Trophoblast cell (in vitro differentiated cells and primary cell): ENCODE results near the gene SEMA3C.

Experiments used
- DNase-seq, 2 donors: peaks; one replicate each; pipeline ENCODE4 v3.0.0-alpha.2; 2016
- H2AFZ ChIP-seq: 2 replicates; pipeline ENCODE4 v1.6.1; 2013; ENCODE audit warnings: low read length, moderate library complexity, mild to moderate bottlenecking; ENCODE audit not compliant: insufficient read depth, poor library complexity
- H2AK5ac ChIP-seq: 2 replicates; pipeline ENCODE4 v1.6.1; 2013; ENCODE audit warnings: mild to moderate bottlenecking, low read length
- H2BK120ac ChIP-seq: 2 replicates; pipeline ENCODE4 v1.6.1; 2013; ENCODE audit warnings: low read length, mild to moderate bottlenecking, moderate library complexity; ENCODE audit not compliant: insufficient read depth, poor library complexity
- H2BK12ac ChIP-seq: 2 replicates; pipeline ENCODE4 v1.6.1; 2013; ENCODE audit warnings: mild to moderate bottlenecking, low read length, moderate library complexity
- H2BK5ac ChIP-seq: 2 replicates; pipeline ENCODE4 v1.6.1; 2013; ENCODE audit warnings: low read length, low read depth, moderate library complexity, mild to moderate bottlenecking; ENCODE audit not compliant: poor library complexity
- H3K14ac ChIP-seq: 2 replicates; pipeline ENCODE4 v1.6.1; 2013; ENCODE audit warnings: mild to moderate bottlenecking, low read length
- H3K18ac ChIP-seq: 2 replicates; pipeline ENCODE4 v1.6.1; 2013; ENCODE audit warnings: mild to moderate bottlenecking, low read length
- H3K23ac ChIP-seq: 2 replicates; pipeline ENCODE4 v1.6.1; 2013; ENCODE audit warnings: low read length
- H3K27ac ChIP-seq: 2 replicates; pipeline ENCODE4 v1.5.1; 2013; ENCODE audit warnings: low read depth, mild to moderate bottlenecking, inconsistent platforms, low read length, moderate library complexity
- H3K27me3 ChIP-seq: 2 replicates; pipeline ENCODE4 v1.6.1; 2013; ENCODE audit warnings: inconsistent platforms, mild to moderate bottlenecking, low read length, moderate library complexity; ENCODE audit not compliant: insufficient read depth
- H3K36me3 ChIP-seq, 2 experiments: 1 replicate in 1 of 2; 2 replicates in 1 of 2; pipeline ENCODE4 v1.6.1; 2013; ENCODE audit warnings: low read length in 2 of 2, mild to moderate bottlenecking in 2 of 2, moderate library complexity in 1 of 2; ENCODE audit not compliant: insufficient read depth in 2 of 2, control insufficient read depth in 1 of 2
- H3K4ac ChIP-seq: 2 replicates; pipeline ENCODE4 v1.6.1; 2013; ENCODE audit warnings: low read depth, mild to moderate bottlenecking, low read length, moderate library complexity
- H3K4me1 ChIP-seq, 2 experiments: 1 replicate in 1 of 2; 2 replicates in 1 of 2; pipeline ENCODE4 v1.6.1; 2013; ENCODE audit warnings: low read length in 2 of 2, mild to moderate bottlenecking in 2 of 2, moderate library complexity in 1 of 2; ENCODE audit not compliant: insufficient read depth in 2 of 2, control insufficient read depth in 1 of 2
- H3K4me2 ChIP-seq: 2 replicates; pipeline ENCODE4 v1.6.1; 2013; ENCODE audit warnings: inconsistent platforms, mild to moderate bottlenecking, low read length, moderate library complexity
- H3K4me3 ChIP-seq: 2 replicates; pipeline ENCODE4 v1.5.1; 2013; ENCODE audit warnings: mild to moderate bottlenecking, low read depth, low read length, inconsistent platforms
- H3K79me1 ChIP-seq: one replicate; pipeline ENCODE4 v1.6.1; 2013; ENCODE audit warnings: low read length
- H3K79me2 ChIP-seq: 2 replicates; pipeline ENCODE4 v1.6.1; 2013; ENCODE audit warnings: low read length, mild to moderate bottlenecking; ENCODE audit not compliant: control insufficient read depth, insufficient read depth, poor library complexity
- H3K9ac ChIP-seq: 2 replicates; pipeline ENCODE4 v1.6.1; 2013; ENCODE audit warnings: mild to moderate bottlenecking, low read length
- H3K9me3 ChIP-seq: 2 replicates; pipeline ENCODE4 v1.6.1; 2013; ENCODE audit warnings: low read depth, mild to moderate bottlenecking, control low read depth, inconsistent platforms, low read length; ENCODE audit not compliant: insufficient read depth
- H4K12ac ChIP-seq: 2 replicates; pipeline ENCODE4 v1.6.1; 2013; ENCODE audit warnings: low read depth, mild to moderate bottlenecking, low read length, moderate library complexity
- H4K8ac ChIP-seq: 2 replicates; pipeline ENCODE4 v1.6.1; 2013; ENCODE audit warnings: low read depth, mild to moderate bottlenecking, low read length, moderate library complexity
- H4K91ac ChIP-seq: one replicate; pipeline ENCODE4 v1.6.1; 2013; ENCODE audit warnings: low read depth, mild to moderate bottlenecking, low read length, moderate library complexity
- WGBS: extraction: QIAGEN DNeasy Blood & Tissue Kit; methylation state at CpG from one replicate; pipeline ENCODE4 v1.1.7; 2013; ENCODE audit warnings: missing lambda C conversion rate; ENCODE audit not compliant: insufficient read length, insufficient coverage; ENCODE audit errors: extremely low coverage; 5-methylcytosine and 5-hydroxymethylcytosine counted together

Gene SEMA3C

GRCh38 chr7:80707318-80707717, 211.5 kb downstream of the SEMA3C start:
- no peak for DNase-seq
- H3K36me3 ChIP-seq: no peaks in the 10 kb centered on the region
- no peak overlapping the region for H4K8ac ChIP-seq
- no peak overlapping the region for H3K14ac ChIP-seq
- no peaks in the 10 kb centered on the region for H3K79me2 ChIP-seq
- H2BK12ac ChIP-seq: no peak overlapping the region
- no peak overlapping the region for H3K27ac ChIP-seq
- H3K4me3 ChIP-seq: no peak overlapping the region
- H3K4me2 ChIP-seq: no peak overlapping the region
- H3K27me3 ChIP-seq: no peaks in the 10 kb centered on the region
- WGBS: 100% methylated on average over 1 of the region's 1 CpG
- H3K9me3 ChIP-seq: no peaks in the 10 kb centered on the region
- H2BK120ac ChIP-seq: no peak overlapping the region
- no peak overlapping the region for H4K12ac ChIP-seq
- H4K91ac ChIP-seq: no peak overlapping the region
- H2BK5ac ChIP-seq: no peak overlapping the region
- no peak overlapping the region for H3K9ac ChIP-seq
- no peak overlapping the region for H2AFZ ChIP-seq
- no peaks in the 10 kb centered on the region for H3K79me1 ChIP-seq
- H3K4me1 ChIP-seq: no peaks in the 10 kb centered on the region
- H3K23ac ChIP-seq: no peak overlapping the region
- no peak overlapping the region for H2AK5ac ChIP-seq
- no peak overlapping the region for H3K4ac ChIP-seq
- no peak overlapping the region for H3K18ac ChIP-seq

DNA sequence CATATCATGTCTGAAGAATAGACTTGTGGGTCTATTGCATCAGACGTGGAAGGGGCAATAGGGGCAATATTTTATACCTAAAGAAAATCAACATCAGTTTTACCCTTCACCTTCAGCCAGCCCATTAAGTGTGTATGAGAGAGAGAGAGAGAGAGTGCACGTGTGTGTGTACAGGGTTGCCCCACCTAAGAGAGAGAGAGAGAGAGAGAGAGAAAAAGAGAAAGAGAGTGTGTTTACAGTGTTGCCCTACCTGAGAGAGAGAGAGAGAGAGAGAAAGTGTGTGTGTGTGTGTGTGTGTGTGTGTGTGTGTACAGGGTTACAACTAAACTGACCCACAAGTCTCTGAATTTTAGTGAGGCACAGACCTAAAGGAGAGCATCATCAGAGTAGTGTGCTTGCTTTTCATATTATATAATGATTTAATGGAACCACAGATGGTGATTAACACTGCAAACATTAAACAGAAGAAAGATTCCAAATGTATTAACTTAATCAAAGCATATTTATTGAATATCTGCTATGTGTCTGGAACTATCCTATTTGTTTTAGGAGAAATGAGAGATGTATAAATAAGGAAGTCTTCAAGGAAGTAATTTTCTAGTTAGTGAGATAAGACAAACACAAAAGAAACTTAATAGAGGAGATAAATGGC, 213.6 kb downstream of the SEMA3C start:
- Histone ChIP-seq H3K79me2 (no peaks in the 10 kb centered on the region), H3K14ac (no peak overlapping the region), H4K91ac (no peak overlapping the region), H3K18ac (no peak overlapping the region), H2AFZ (no peak overlapping the region), H2BK5ac (no peak overlapping the region), H3K4me3 (no peak overlapping the region), H4K12ac (no peak overlapping the region), H3K4ac (no peak overlapping the region), H3K36me3 (no peaks in the 10 kb centered on the region), H2BK120ac (no peak overlapping the region), H3K27ac (no peak overlapping the region), H2BK12ac (no peak overlapping the region), H3K9ac (no peak overlapping the region), H3K4me2 (no peak overlapping the region), H2AK5ac (no peak overlapping the region), H3K4me1 (no peaks in the 10 kb centered on the region), H3K23ac (no peak overlapping the region), H4K8ac (no peak overlapping the region), H3K9me3 (no peaks in the 10 kb centered on the region), H3K79me1 (no peaks in the 10 kb centered on the region), H3K27me3 (no peaks in the 10 kb centered on the region)
- no peak for DNase-seq
- no CpG with 5 or more reads among the region's 2 CpGs for WGBS

DNA sequence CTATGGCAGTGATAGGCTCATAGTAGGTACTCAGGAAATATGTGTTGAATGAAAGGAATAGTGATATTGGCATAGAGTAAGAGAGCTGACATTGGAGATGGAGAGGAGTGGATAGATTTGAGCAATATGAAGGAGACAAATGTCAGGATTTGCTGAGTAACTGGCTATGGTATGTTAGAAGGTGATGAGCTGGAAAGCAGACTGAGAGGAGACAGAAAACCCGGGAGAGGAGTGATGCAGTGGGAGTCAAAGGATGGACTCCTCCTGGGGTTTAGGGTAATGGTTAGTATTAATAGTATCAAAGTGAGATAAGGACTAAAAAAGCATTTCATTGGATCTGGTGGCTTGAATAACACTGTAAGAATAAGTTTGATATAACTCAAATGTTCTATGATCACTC, 215.6 kb downstream of the SEMA3C start:
- H2AFZ ChIP-seq: no peak overlapping the region
- H4K91ac ChIP-seq: no peak overlapping the region
- H2BK120ac ChIP-seq: no peak overlapping the region
- H3K4ac ChIP-seq: no peak overlapping the region
- H3K9ac ChIP-seq: no peak overlapping the region
- H3K27ac ChIP-seq: no peak overlapping the region
- H2BK12ac ChIP-seq: no peak overlapping the region
- no peak overlapping the region for H3K23ac ChIP-seq
- no peak overlapping the region for H2AK5ac ChIP-seq
- no peak overlapping the region for H3K4me2 ChIP-seq
- no peaks in the 10 kb centered on the region for H3K27me3 ChIP-seq
- no peak overlapping the region for H3K4me3 ChIP-seq
- no peaks in the 10 kb centered on the region for H3K9me3 ChIP-seq
- no peak overlapping the region for H4K8ac ChIP-seq
- H3K14ac ChIP-seq: no peak overlapping the region
- H3K36me3 ChIP-seq: no peaks in the 10 kb centered on the region
- H2BK5ac ChIP-seq: no peak overlapping the region
- WGBS: no CpG with 5 or more reads among the region's 1 CpG
- no peak overlapping the region for H3K18ac ChIP-seq
- no peaks in the 10 kb centered on the region for H3K79me2 ChIP-seq
- DNase-seq: no peak
- peaks cover 2% of the 10 kb centered on the region for H3K79me1 ChIP-seq
- no peaks in the 10 kb centered on the region for H3K4me1 ChIP-seq
- H4K12ac ChIP-seq: no peak overlapping the region

GRCh38 chr7:80699721-80700256, 219.1 kb downstream of the SEMA3C start:
- no peak overlapping the region for H2AFZ ChIP-seq
- no peak overlapping the region for H3K4me3 ChIP-seq
- H2BK12ac ChIP-seq: peak overlapping the region; percentile 96
- H4K91ac ChIP-seq: peak overlapping the region; percentile 85
- no peak overlapping the region for H3K23ac ChIP-seq
- no peak for DNase-seq
- H3K36me3 ChIP-seq: no peaks in the 10 kb centered on the region
- no peak overlapping the region for H3K27ac ChIP-seq
- peak overlapping the region; percentile 82 for H3K18ac ChIP-seq
- H4K12ac ChIP-seq: no peak overlapping the region
- no peaks in the 10 kb centered on the region for H3K9me3 ChIP-seq
- no CpG with 5 or more reads among the region's 4 CpGs for WGBS
- peak overlapping the region; percentile 68 for H2BK5ac ChIP-seq
- no peak overlapping the region for H3K9ac ChIP-seq
- H4K8ac ChIP-seq: peak overlapping the region; percentile 79
- no peak overlapping the region for H3K4me2 ChIP-seq
- peaks cover 2% of the 10 kb centered on the region for H3K79me1 ChIP-seq
- H3K4ac ChIP-seq: peak overlapping the region; percentile 69
- H3K27me3 ChIP-seq: no peaks in the 10 kb centered on the region
- no peaks in the 10 kb centered on the region for H3K79me2 ChIP-seq
- H2AK5ac ChIP-seq: peak overlapping the region; percentile 91
- peak overlapping the region; percentile 33 for H2BK120ac ChIP-seq
- no peaks in the 10 kb centered on the region for H3K4me1 ChIP-seq
- H3K14ac ChIP-seq: no peak overlapping the region
